Activated CD4-positive, CD25-positive, alpha-beta regulatory T cell treated with anti-CD3 and anti-CD28 coated beads, Interleukin-2, amount 50 U/mL, for 24 hours (primary cell): ENCODE data around the gene RNASEH2C.
"Not testable (repeated sequence)": the region's sequence is repeated elsewhere in the genome, so short reads cannot be mapped to it uniquely, and the experiment has no call there.

Experiments used
- ATAC-seq, 2 donors: fragments of 150-1000 bp; cut with Tn5 transposase; one replicate each; pipeline ENCODE4 v1.10.0; 2021; ENCODE audit warnings: mild to moderate bottlenecking in 1 of 2, moderate library complexity in 1 of 2

RNASEH2C gene

DNA sequence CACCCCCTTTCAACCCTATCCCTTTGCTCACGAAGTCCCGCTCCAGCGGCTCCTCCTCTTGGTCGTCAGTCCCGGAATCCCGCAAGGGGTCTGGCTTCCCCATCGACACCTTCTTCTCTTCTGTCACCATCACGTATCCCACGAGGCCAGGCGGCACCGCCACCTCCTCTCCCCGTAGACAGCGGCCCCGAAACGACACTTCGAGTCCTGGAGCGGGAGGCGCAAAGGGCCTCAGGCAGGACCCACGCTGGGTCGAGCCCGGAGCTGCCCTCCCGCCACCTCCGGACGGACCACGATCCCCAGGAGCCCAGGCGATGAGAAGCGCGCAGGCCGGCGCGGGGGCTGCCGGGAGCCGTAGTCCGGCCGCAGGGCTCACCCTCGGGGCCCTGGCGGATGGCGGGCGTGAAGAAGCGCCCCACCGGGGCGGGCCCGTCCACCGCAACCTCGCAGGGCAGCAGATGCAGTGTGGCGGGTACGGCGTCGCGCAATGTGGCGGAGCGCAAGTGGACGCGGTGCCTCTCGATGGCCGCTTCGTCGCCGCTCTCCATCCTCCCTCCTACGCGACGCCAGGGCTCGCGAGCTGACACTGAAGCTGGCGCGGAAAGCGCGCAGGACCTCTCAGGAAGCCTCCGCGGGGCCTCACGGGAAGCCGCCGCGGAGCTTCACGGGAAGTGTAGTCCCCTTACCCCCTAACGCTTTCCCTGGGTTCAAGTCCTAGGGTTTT, at the start of gene RNASEH2C:
RNASEH2C (minus strand) TSS at position 588 of the 724 bp plus-strand sequence; CDS start at position 548, 40 bp downstream.
- peak; percentile 93 for ATAC-seq

DNA sequence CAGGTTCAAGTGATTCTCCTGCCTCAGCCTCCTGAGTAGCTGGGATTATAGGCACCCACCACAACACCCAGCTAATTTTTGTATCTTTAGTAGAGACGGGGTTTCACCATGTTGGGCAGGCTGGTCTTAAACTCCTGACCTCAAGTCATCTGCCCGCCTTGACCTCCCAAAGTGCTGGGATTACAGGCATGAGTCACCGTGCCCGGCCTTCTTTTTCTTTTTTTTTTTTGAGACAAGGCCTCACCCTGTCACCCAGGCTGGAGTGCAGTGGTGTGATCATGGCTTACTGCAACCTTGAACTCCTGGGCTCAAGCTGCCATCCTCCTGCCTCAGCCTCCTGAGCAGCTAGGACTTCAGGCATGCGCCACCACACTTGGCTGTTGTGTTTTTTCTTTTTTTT, 47.2 kb upstream of the RNASEH2C start:
- not testable (repeated sequence) for ATAC-seq

DNA sequence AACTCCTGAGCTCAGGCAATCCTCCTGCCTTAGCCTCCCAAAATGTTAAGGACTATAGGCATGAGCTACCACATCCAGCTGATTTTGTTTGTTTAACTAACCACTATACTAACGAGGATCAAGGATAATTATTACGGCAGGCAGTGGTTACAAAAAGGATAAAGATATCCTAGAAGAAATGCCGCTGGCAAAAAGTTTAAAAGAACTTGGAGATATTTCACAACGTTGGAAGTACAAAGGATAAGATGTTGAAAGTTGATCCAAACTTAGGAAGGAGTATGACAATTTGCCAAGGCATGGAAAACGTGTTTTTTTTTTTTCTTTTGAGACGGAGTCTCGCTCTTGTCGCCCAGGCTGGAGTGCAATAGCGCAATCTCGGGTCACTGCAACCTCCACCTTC, 46.8 kb upstream of the RNASEH2C start:
- ATAC-seq = no peak

DNA sequence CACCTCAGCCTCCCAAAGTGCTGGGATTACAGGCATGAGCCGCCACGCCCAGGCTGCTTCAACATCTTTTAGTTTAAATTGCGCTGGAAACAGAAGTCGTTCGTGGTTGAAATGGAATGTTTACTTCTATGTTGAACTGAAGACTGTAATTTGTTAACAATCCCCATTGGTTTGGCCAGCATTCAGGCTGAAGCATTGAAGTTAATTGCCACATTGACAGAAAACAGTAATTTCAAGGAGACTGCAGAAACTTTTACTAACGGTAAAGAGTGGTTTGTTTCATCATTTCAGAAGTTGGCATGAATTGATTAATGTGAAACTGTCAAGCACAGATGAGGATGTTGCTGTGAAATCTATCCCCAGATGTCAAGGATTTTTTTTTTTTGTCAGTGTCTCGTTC, 45.9 kb upstream of the RNASEH2C start:
- no peak for ATAC-seq

DNA sequence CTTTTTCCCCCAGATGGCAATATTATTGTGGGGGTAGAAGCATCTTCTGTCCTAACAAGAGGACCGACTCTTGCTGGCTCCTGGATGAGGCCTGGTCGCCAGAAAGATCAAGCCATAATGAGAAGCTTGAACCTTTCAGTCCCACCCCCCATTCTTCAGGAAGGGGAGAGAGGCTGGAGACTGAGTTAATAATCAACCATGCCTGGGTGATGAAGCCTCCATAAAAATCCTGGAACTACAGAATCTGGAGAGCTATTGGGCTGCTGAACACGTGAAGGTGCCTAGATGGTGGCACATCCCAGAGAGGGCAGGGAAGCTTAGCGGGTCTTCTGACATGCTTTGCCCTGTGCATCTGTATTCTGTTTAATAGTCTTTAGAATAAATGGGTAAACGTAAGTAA, 43.8 kb upstream of the RNASEH2C start:
- no peak for ATAC-seq

DNA sequence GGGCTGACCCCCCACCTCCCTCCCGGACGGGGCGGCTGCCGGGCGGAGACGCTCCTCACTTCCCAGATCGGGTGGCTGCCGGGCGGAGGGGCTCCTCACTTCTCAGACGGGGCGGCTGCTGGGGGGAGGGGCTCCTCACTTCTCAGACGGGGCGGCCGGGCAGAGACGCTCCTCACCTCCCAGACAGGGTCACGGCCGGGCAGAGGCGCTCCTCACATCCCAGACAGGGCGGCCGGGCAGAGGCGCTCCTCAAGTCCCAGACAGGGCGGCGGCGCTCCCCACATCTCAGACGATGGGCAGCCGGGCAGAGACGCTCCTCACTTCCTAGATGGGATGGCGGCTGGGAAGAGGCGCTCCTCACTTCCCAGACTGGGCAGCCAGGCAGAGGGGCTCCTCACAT, 42.2 kb upstream of the RNASEH2C start:
- ATAC-seq = not testable (repeated sequence)

DNA sequence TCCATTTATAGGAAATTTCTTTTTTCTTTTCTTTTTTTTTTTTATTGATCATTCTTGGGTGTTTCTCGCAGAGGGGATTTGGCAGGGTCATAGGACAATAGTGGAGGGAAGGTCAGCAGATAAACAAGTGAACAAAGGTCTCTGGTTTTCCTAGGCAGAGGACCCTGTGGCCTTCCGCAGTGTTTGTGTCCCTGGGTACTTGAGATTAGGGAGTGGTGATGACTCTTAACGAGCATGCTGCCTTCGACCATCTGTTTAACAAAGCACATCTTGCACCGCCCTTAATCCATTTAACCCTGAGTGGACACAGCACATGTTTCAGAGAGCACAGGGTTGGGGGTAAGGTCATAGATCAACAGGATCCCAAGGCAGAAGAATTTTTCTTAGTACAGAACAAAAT, 41.6 kb upstream of the RNASEH2C start:
- not testable (repeated sequence) for ATAC-seq

DNA sequence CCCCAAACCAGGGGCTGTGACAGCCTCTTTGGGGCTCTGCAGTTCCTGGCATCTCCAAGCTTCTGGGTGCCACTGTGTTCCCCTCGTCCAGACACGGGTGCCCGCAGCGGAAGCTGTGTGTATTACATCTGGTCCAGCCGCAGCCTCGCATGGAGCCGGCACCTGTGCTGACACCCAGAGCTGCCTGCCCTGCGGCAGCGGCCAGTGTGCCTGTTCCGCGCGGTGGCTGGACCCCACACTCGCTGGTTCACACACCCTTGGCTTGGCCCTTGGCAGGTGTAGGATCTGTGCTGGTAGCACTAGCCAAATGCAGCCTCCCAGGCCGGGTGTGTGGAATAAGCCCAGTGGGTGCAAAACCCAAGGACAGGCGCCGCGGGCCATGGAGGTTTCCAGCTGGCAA, 24.5 kb upstream of the RNASEH2C start:
- no peak for ATAC-seq

DNA sequence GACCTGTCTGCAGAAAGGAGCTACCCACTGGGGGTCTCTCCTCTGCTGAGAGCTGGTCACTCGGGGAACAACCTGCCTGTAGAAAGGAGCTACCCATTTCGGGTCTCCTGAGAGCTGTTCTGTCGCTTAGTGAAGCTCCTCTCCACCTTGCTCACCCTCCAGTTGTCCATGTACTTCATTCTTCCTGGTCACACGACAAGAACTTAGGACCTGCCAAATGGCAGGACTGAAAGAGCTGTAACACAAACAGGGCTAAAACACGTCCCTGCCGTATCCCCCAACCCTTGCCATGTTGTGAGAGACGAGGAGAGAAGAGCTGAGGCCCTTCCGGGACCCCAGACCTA, 24.1 kb upstream of the RNASEH2C start:
- no peak for ATAC-seq

DNA sequence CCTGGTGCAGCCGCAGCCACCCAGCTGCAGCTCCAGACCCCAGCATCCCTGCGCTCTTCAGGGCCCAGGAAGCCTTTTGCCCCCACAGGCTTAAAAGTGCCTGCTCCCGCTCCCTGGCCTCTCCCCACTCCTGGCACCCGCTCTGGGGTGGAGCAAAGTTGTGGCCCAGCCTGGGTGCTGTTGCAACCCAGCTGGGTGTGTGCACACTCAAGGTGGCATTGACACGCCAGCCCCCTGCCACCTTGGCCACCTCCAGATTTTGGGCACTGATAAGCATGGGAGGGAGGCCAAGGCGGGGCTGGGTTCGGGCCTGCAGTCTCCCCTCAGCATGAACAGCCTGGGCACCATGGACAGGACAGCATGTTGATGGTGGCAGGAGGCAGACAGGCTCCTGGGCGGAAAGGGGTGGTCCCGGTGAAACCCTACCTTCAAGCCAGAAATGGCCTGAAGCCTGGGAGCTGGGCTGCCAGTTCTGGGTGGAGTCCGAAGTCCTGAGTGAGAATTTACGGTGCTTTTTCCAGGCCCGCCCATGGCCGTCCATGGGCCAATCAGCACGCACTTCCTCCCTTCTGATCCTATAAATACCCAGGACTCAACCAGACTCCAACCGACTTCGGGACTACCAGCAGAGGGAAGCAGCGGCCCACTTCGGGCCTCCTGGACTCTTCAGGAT, 23.6 kb upstream of the RNASEH2C start:
- ATAC-seq = peak in 1 of 2 donors; percentile 20

DNA sequence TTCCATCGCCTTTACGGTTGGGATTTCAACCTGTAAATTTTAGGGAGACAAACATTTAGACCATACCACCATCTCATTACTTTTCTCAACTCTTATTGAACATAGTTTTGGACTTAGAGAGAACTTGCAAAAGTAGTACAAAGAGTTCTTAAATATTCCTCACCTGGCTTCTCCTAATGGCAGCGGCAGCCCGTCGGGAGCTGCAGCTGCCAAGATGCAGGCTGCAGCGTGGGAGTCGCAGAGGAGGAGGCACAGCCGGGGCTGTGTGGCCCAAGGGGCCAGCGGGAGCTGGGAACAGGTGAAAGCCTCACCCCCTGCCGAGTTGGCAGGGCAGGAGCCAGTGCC, 23.1 kb upstream of the RNASEH2C start:
- ATAC-seq = no peak

DNA sequence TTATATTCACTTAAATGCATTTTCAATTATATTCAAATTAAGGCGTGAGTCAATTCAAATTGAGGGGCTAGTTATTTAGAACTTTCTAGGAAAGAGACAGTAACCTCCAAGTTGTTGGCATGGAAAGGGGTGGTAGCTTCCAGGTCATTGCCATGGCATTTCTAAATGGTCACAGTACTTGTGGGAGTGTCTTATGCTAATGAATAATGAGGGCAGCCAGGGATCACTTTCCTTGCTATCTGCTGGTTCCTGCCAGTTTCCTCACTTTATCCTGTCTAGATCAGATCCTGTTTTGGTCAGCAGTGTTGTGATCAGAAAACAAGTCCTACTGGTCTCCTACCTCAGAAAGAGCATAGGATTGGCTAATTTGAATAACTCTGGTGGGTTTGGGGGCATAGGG, 21.8 kb upstream of the RNASEH2C start:
- no peak for ATAC-seq

DNA sequence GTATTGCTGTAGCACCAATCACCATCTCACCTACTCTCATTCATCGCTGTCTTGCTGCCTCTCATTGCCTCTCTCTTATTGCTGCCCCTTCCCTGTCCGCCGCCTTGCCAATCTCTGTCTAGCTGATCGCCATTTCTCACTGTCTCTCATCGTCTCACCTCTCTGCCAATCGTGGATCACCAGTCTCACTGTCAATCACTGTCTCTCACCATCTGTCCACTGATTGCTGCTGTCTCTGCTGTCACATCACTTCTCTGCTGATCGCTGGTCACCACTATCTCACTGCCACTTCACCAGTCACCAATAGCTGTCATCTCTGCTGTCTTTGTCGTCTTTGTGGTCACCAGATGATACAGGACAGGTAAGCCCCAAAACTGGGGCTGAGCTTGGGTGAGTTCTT, 20.6 kb upstream of the RNASEH2C start:
- ATAC-seq = no peak

DNA sequence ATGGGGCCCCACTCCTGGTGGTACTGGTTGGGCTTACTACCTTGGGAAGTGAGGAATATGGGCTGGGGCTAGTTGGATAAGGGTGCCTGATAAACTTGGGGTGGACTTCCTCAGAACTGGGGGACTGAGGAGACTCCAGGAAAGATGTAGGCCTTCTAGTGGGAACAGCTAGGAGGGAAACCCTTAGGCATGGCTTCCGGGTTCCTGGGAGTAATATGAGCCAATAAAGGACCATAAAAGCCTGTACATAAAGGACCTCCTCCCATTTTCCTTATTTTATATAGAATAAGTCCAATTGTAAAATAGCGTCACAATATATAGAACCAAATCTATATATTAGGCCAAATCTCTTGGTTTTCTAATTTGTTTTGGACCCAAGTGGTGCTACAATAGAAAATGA, 18.4 kb upstream of the RNASEH2C start:
- ATAC-seq = no peak

DNA sequence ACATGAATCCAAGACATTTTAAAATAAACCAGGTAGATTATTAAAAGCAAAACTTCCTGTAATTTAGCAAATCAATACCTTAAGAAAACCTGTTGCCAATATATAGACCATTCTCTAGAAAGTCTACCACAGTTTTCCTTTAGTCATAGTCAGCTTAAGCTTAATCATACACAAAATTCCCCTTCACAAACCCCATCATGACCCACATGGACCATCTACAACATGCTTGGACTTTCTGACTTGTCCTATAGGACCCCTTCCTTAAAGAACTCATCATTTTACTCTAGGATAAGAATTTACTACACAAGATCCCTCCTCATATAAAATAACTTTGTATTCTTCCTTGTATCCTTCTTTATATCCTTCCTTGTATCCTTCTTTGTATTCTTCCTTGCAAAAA, 16.2 kb upstream of the RNASEH2C start:
- ATAC-seq = no peak

DNA sequence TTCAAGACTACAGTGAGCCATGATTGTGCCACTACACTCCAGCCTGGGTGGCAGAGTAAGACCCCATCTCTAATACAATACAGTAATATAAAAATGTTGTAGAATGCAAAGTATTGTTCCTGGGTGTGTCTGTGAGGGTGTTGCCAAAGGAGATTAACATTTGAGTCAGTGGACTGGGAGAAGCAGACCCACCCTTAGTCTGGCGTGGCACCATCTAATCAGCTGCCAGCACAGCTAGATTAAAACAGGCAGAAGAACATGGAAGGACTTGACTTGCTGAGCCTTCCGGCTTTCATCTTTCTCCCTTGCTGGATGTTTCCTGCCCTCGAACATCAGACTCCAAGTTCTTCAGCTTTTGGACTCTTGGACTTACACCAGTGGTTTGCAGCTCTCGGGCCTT, 14.5 kb upstream of the RNASEH2C start:
- ATAC-seq = not testable (repeated sequence)

DNA sequence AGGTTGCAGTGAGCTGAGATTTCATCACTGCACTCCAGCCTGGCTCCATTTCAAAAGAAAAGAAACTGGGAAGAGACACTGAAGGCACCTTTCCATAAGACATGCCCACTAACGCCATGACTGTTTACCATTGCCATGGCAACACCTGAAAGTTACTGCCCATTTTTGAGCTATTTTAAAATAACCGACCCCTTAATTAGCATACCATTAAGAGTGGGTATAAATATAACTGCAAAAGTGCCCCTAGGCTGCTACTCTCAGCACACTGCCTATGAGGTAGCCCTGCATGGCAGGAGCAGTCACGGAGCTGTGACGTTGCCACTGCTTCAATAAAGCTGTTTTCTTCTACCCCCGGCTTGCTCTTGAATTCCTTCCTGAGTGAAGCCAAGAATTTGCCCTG, 9.9 kb upstream of the RNASEH2C start:
- no peak for ATAC-seq

DNA sequence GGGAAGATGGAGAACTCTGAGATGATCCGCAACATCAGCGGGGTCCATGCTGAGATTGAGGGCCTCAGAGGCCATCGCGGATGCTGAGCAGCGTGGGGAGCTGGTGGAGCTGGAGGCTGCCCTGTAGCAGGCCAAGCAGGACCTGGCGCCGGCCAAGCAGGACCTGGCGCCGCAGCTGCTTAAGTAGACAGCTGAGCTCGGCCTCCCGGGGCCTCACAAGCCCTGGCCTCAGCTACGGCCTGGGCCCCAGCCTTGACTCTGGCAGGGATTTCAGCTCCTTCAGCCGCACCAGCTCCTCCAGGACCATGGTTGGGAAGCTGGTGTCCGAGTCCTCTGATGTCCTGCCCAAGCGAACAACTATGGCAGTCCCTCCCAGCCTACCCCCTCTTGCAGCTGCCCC, 7.3 kb upstream of the RNASEH2C start:
- ATAC-seq = no peak

DNA sequence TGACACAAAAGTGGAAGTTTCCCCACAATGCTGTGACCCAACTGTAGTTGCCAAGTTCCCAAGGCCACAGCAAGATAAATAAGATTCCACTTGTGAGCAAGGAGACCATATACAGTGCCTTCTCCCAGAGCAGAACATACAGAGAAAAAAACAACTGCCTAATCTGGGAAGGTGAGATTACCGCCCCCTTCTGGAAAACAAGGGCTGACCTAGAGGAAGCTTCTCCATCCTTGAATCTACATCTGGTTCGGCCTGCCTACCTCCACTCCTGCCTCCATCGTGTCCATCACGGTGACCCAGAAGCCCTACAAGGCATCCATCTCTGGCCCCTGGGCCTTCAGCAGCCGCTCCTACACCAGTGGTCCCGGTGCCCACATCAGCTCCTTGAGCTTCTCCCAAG, 6.1 kb upstream of the RNASEH2C start:
- ATAC-seq = no peak

DNA sequence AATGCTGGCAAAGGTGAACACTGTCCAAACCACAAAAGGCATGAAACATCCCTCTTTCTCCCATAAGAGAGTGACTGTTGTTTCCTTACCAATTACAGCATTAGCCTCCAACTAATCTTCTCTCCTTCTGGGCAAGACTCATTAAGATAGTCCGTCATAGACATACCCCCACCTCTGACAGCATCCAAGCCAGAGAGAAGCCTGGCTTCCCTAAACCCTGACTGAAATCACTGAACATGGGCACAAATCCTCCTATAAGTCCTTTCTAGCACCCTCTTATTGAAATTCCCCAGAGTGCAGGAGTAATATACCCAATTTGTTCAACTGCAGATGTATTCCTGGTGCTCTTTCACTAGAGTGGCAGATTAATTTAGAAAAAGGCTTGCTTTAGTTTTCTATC, 1.7 kb upstream of the RNASEH2C start:
- no peak for ATAC-seq

DNA sequence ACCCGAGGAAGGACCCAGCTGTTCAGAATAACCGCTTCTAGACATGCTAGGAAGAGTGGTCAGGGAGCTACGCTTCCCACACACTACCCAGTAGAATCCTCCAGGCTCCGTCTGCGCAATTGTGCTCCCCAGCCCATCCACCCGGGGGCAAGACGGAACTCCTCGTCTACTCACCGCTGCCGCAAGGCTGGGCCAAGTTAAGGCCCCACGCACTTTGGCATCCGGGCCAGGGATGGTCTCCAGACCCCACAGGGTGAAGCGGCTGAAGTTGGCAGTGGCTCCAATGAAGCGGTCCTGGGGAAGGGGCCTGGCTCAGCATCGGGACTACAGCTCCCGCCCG, 757 bp downstream of the RNASEH2C start:
- peak; percentile 1 to 8 for ATAC-seq

DNA sequence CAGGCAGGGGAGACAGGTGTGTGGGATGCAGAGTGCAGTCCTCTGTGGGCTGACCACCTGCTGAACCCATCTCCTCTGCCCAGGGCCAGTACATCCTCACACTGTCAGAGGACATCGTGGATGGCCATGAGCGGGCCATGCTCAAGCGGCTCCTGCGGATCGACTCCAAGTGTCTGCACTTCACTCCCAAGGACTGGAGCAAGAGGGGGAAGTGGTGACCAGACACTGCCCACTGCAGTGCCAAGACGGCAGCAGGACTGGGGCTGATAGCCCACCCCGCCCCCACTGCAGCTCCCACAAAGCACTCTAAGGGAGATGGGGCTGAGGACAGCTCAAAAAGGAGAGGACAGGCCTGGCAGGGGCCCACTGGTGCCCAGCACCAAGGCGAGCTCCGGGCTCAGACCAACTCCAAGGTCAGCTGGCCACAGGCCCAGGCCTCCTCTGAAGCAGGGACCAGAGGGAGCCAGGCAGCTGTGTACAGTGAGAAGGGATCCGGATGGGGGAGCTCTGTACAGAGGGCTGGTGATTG, 1.6 kb downstream of the RNASEH2C start:
- no peak for ATAC-seq

DNA sequence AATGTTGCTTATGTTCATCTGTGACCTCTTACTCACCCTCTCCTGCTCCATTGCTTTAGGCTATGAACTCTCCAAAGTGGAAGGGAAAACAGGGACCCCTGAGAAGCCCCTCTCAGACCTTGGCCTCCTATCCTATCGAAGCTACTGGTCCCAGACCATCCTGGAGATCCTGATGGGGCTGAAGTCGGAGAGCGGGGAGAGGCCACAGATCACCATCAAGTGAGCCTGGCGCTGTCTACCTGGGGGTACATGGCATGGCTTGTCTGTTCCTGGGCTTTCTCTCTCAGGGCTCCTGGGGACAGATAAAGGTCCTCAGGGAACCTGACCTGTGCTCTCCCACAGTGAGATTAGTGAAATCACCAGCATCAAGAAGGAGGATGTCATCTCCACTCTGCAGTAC, 2.1 kb downstream of the RNASEH2C start:
- ATAC-seq = no peak

DNA sequence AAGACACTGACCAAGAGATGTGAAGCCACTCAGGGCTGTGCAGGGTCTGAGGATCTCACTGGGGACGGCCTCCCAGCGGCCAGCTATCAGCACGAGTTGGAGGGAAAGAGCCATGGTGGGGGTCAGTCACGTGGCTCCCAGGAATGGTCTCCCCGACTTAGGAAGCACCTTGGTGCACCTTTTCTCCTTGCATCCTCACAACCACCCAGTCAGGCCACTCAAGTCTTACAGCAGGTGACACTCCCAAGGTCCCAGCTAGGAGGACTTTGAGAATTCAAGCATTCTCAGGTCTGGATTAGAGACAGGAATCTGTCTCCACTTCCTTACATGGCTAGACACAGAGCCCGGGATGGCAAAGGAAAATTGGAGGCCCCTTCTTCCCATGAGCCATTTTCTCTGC, 2.7 kb downstream of the RNASEH2C start:
- ATAC-seq = no peak
